Thymus (tissue), 11 donors: ENCODE data around the gene VSIG10L. TPM values are rescaled to one million over a fixed set of nuclear protein-coding genes. Genes with fewer than 3 reads are reported as not detected.

Source experiments
- DNase-seq, 9 donors: peaks; one replicate each; pipeline ENCODE4 v3.0.0-alpha.2; 2013; ENCODE audit warnings: low spot score in 9 of 9, low read depth in 6 of 9, missing footprints in 1 of 9
- H3K27ac ChIP-seq, 2 donors: one replicate each; pipeline ENCODE4 v1.5.1; 2013; ENCODE audit warnings: control low read depth in 1 of 2, low read depth in 1 of 2, low read length in 1 of 2, mild to moderate bottlenecking in 1 of 2, moderate library complexity in 1 of 2
- H3K27me3 ChIP-seq, 2 donors: one replicate each; pipeline ENCODE4 v1.5.1; 2013; ENCODE audit warnings: low read length in 1 of 2; ENCODE audit not compliant: control insufficient read depth in 2 of 2, insufficient read depth in 1 of 2
- H3K36me3 ChIP-seq, 2 donors: one replicate each; pipeline ENCODE4 v1.5.1; 2013; ENCODE audit warnings: low read length in 1 of 2, mild to moderate bottlenecking in 1 of 2, moderate library complexity in 1 of 2; ENCODE audit not compliant: control insufficient read depth in 2 of 2, insufficient read depth in 2 of 2
- H3K4me1 ChIP-seq, 2 donors: one replicate each; pipeline ENCODE4 v1.5.1; 2013; ENCODE audit warnings: low read length in 2 of 2; ENCODE audit not compliant: control insufficient read depth in 2 of 2, insufficient read depth in 2 of 2
- H3K4me3 ChIP-seq, 2 donors: one replicate each; pipeline ENCODE4 v1.5.1; 2013; ENCODE audit warnings: low read length in 2 of 2, control low read depth in 1 of 2, mild to moderate bottlenecking in 1 of 2
- H3K9me3 ChIP-seq, 2 donors: one replicate each; pipeline ENCODE4 v1.5.1; 2013; ENCODE audit warnings: low read length in 1 of 2, mild to moderate bottlenecking in 1 of 2; ENCODE audit not compliant: control insufficient read depth in 2 of 2, insufficient read depth in 1 of 2
- WGBS: extraction: QIAGEN DNeasy Blood & Tissue Kit; methylation state at CpG from one replicate; pipeline ENCODE4 v1.1.7; 2013; 5-methylcytosine and 5-hydroxymethylcytosine counted together
- polyA plus RNA-seq: library from polyadenylated mRNA; stranded (reverse); fragments of 200-250 nt; gene quantifications from one replicate; pipeline ENCODE4 v1.2.3, GENCODE V29; 2013
- total RNA-seq: library from RNA; stranded (reverse); fragments of 120-200 nt; gene quantifications from one replicate; pipeline ENCODE4 v1.2.4, GENCODE V29; 2013
- donor health status: healthy.

VSIG10L gene
- total and polyA plus RNA-seq, 2 donors, result 0.42 to 5.7 TPM

DNA sequence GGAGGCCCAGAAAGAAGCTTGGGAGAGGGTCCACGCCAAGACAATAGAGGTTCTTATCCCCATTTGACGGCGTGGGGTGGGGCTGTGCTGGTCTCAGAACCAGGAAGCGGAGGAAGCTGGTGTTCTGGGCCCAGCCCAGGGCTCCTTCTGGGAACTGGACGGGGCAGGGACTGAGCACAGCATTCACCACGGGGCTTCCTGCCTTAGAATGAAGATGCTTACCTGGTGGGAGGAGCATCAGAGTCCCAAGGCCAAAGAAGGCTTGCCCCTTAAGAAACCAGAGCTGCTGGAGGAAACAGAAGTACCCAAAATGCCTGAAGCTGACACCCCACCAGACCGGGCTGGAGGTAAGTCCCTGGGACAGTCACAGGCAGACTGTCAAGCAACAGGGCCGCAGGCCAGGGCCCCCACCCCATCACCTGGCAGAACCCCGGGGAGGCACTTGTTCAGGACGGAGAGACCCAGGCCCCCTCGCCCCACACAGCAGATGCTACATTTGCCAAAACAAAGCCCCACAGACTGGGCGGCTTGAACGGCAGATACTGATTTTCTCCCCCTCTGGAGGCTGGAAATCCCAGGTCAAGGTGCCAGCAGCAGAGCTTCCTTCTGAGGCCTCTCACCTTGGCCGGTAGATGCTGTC lies 48.2 kb downstream of the VSIG10L start:
- Histone ChIP-seq H3K9me3 (no peaks in the 10 kb centered on the region), H3K4me1 (no peaks in the 10 kb centered on the region), H3K27me3 (no peaks in the 10 kb centered on the region), H3K4me3 (no peak overlapping the region), H3K36me3 (no peaks in the 10 kb centered on the region), H3K27ac (no peak overlapping the region)
- no peak for DNase-seq
- WGBS, result 93% methylated on average over 14 of the region's 14 CpGs

DNA sequence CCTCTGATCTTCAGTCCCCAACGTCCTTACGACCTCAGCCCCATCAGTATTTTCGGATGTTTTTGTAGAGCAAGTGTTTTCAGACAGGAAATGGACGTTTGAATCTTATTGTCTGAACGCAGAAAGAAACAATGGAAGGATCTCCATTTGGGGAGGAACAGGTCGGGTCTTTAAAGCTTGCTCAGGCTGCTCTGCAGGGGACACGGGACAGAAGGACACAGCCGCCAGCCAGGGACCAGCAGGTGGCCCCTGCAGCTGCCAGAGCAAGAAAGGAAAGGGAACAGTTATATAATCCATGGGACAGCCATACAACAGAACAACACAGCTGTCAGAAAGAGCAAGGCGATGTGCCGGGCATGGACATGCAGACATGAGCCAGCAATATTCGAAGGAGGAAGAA lies 49.0 kb downstream of the VSIG10L start:
- Histone ChIP-seq H3K4me3 (no peak overlapping the region), H3K27me3 (no peaks in the 10 kb centered on the region), H3K36me3 (no peaks in the 10 kb centered on the region), H3K4me1 (no peaks in the 10 kb centered on the region), H3K9me3 (no peaks in the 10 kb centered on the region), H3K27ac (no peak overlapping the region)
- 68% methylated on average over 11 of the region's 11 CpGs for WGBS
- no peak for DNase-seq

- no peak for DNase-seq
- no peak overlapping the region for H3K4me3 ChIP-seq
- no peaks in the 10 kb centered on the region for H3K27me3 ChIP-seq
- no peaks in the 10 kb centered on the region for H3K9me3 ChIP-seq
- H3K4me1 ChIP-seq, result no peaks in the 10 kb centered on the region
- no peaks in the 10 kb centered on the region for H3K36me3 ChIP-seq
- H3K27ac ChIP-seq, result no peak overlapping the region
- WGBS, result 92% methylated on average over 1 of the region's 1 CpG
Observed at GRCh38 chr19:51289635-51290034, 52.3 kb downstream of the VSIG10L start.

GRCh38 chr19:51285682-51286081 lies 56.3 kb downstream of the VSIG10L start:
- DNase-seq, result no peak
- Histone ChIP-seq H3K27me3 (no peaks in the 10 kb centered on the region), H3K4me3 (no peak overlapping the region), H3K4me1 (no peaks in the 10 kb centered on the region), H3K27ac (no peak overlapping the region), H3K36me3 (no peaks in the 10 kb centered on the region), H3K9me3 (no peaks in the 10 kb centered on the region)
- 91% methylated on average over 3 of the region's 3 CpGs for WGBS

DNA sequence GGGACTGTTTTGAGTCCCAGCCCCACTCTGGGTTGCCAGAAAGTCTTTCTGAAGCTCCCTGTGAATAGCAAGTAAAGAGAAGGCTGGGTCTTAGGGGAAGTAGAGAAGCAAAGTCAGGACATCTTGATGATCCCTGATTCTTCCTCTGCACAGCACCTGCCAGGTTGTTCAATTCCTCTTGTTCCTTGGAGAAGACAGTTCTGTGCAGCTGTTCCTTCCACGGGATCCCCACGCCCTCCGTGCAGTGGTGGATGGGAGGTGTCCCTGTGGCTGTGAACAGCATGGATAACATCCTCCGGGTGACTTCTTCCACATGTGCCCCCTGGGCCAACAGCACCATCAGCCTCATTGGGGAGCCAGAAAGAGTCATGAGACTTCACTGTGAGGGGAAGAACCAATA lies 59.6 kb downstream of the VSIG10L start:
- Histone ChIP-seq H3K4me3 (no peak overlapping the region), H3K36me3 (no peaks in the 10 kb centered on the region), H3K9me3 (no peaks in the 10 kb centered on the region), H3K4me1 (no peaks in the 10 kb centered on the region), H3K27ac (no peak overlapping the region), H3K27me3 (no peaks in the 10 kb centered on the region)
- WGBS, result 92% methylated on average over 4 of the region's 4 CpGs
- DNase-seq, result no peak

Other genes starting within 250 kb of the VSIG10L start
- 5.7 TPM for gene CTU1, start 233.7 kb downstream of the VSIG10L start, total RNA-seq
- gene CTU1, start 233.7 kb downstream of the VSIG10L start, polyA plus RNA-seq, result 2.9 TPM
- gene SIGLEC9, start 217.2 kb downstream of the VSIG10L start, total RNA-seq, result 1.9 TPM
- gene SIGLEC9, start 217.2 kb downstream of the VSIG10L start, polyA plus RNA-seq, result 6.8 TPM
- 2.0 TPM for gene SIGLEC7, start 199.8 kb downstream of the VSIG10L start, total RNA-seq
- gene SIGLEC7, start 199.8 kb downstream of the VSIG10L start, polyA plus RNA-seq, result 3.6 TPM
- 7.9 TPM for gene CD33, start 117.1 kb downstream of the VSIG10L start, total RNA-seq
- 7.1 TPM for gene CD33, start 117.1 kb downstream of the VSIG10L start, polyA plus RNA-seq
- 0.05 TPM for gene SIGLECL1, start 91.1 kb downstream of the VSIG10L start, total RNA-seq
- 0.09 TPM for gene SIGLECL1, start 91.1 kb downstream of the VSIG10L start, polyA plus RNA-seq
- gene IGLON5, start 30.5 kb downstream of the VSIG10L start, total RNA-seq, result not detected
- gene IGLON5, start 30.5 kb downstream of the VSIG10L start, polyA plus RNA-seq, result 0.25 TPM
- 89.2 TPM for gene ETFB, start 24.2 kb upstream of the VSIG10L start, total RNA-seq
- gene ETFB, start 24.2 kb upstream of the VSIG10L start, polyA plus RNA-seq, result 121 TPM
- 0.76 TPM for gene CLDND2, start 26.9 kb upstream of the VSIG10L start, total RNA-seq
- gene CLDND2, start 26.9 kb upstream of the VSIG10L start, polyA plus RNA-seq, result 2.1 TPM
- gene NKG7, start 30.5 kb upstream of the VSIG10L start, total RNA-seq, result 10.5 TPM
- 11.6 TPM for gene NKG7, start 30.5 kb upstream of the VSIG10L start, polyA plus RNA-seq
- gene LIM2, start 45.8 kb upstream of the VSIG10L start, total RNA-seq, result not detected
- gene LIM2, start 45.8 kb upstream of the VSIG10L start, polyA plus RNA-seq, result not detected
- gene C19orf84, start 48.5 kb upstream of the VSIG10L start, total RNA-seq, result 0.05 TPM
- 0.11 TPM for gene C19orf84, start 48.5 kb upstream of the VSIG10L start, polyA plus RNA-seq
- gene SIGLEC10, start 75.5 kb upstream of the VSIG10L start, total RNA-seq, result 7.6 TPM
- 19.0 TPM for gene SIGLEC10, start 75.5 kb upstream of the VSIG10L start, polyA plus RNA-seq
- gene SIGLEC8, start 116.3 kb upstream of the VSIG10L start, total RNA-seq, result 2.1 TPM
- 2.1 TPM for gene SIGLEC8, start 116.3 kb upstream of the VSIG10L start, polyA plus RNA-seq
- not detected for gene CEACAM18, start 136.4 kb upstream of the VSIG10L start, total RNA-seq
- not detected for gene CEACAM18, start 136.4 kb upstream of the VSIG10L start, polyA plus RNA-seq
- gene SIGLEC12, start 159.7 kb upstream of the VSIG10L start, total RNA-seq, result 0.99 TPM
- 1.1 TPM for gene SIGLEC12, start 159.7 kb upstream of the VSIG10L start, polyA plus RNA-seq
- gene SIGLEC6, start 189.5 kb upstream of the VSIG10L start, total RNA-seq, result 0.28 TPM
- 0.27 TPM for gene SIGLEC6, start 189.5 kb upstream of the VSIG10L start, polyA plus RNA-seq
- 4.8 TPM for gene ZNF175, start 229.1 kb upstream of the VSIG10L start, total RNA-seq
- 3.9 TPM for gene ZNF175, start 229.1 kb upstream of the VSIG10L start, polyA plus RNA-seq